ENCODE results near the gene TM9SF1. TPM values are rescaled to one million over a fixed set of nuclear protein-coding genes. Genes with fewer than 3 reads are reported as not detected.

Gene TM9SF1
- total and polyA plus RNA-seq, 2 of the 13 experiments (the other 11 are each of a cell fraction or from before 2014, with no cell fraction given): 83.2 to 110 TPM

GRCh38 chr14:24241829-24242443, 46.7 kb upstream of the TM9SF1 start (continued):
- TF ChIP-seq, protein P1, sequence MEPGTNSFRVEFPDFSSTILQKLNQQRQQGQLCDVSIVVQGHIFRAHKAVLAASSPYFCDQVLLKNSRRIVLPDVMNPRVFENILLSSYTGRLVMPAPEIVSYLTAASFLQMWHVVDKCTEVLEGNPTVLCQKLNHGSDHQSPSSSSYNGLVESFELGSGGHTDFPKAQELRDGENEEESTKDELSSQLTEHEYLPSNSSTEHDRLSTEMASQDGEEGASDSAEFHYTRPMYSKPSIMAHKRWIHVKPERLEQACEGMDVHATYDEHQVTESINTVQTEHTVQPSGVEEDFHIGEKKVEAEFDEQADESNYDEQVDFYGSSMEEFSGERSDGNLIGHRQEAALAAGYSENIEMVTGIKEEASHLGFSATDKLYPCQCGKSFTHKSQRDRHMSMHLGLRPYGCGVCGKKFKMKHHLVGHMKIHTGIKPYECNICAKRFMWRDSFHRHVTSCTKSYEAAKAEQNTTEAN (CRISPR knock-in tag; conservative IDR thresholded peaks at IDR 0.05): no peak
- TF ChIP-seq STAG1 (CRISPR knock-in tag; IDR thresholded peaks at IDR 0.05) (no peak), ZNF83 (CRISPR knock-in tag; IDR thresholded peaks at IDR 0.05; ENCODE audit: borderline replicate concordance) (peak; percentile 52), ARHGAP35 (CRISPR knock-in tag; IDR thresholded peaks at IDR 0.05; ENCODE audit: borderline replicate concordance) (no peak; the same call in 1 of the 2 replicates), ATAD3A (CRISPR knock-in tag; IDR thresholded peaks at IDR 0.05) (no peak), ELF4 (CRISPR knock-in tag; IDR thresholded peaks at IDR 0.05; ENCODE audit: borderline replicate concordance) (no peak), ZNF232 (CRISPR knock-in tag; IDR thresholded peaks at IDR 0.05; ENCODE audit: borderline replicate concordance) (no peak), ZSCAN12 (CRISPR knock-in tag; IDR thresholded peaks at IDR 0.05) (no peak), ZSCAN5A (CRISPR knock-in tag; IDR thresholded peaks at IDR 0.05; ENCODE audit: borderline replicate concordance) (no peak; the same call in 1 of the 2 replicates), CSRNP1 (CRISPR knock-in tag; IDR thresholded peaks at IDR 0.05) (no peak; the same call in 1 of the 2 replicates), ZSCAN31 (CRISPR knock-in tag; IDR thresholded peaks at IDR 0.05; ENCODE audit: low read depth) (no peak; the same call in 1 of the 2 replicates), SIN3A (IDR thresholded peaks at IDR 0.05; ENCODE audit: borderline replicate concordance, low read depth, low read length) (no peak; the same call in 1 of the 2 replicates), ZSCAN21 (CRISPR knock-in tag; IDR thresholded peaks at IDR 0.05; ENCODE audit: borderline replicate concordance) (no peak), ZNF800 (CRISPR knock-in tag; IDR thresholded peaks at IDR 0.05) (no peak), MTF2 (CRISPR knock-in tag; IDR thresholded peaks at IDR 0.05; ENCODE audit: borderline replicate concordance) (no peak)
- TF ChIP-seq, protein P2, sequence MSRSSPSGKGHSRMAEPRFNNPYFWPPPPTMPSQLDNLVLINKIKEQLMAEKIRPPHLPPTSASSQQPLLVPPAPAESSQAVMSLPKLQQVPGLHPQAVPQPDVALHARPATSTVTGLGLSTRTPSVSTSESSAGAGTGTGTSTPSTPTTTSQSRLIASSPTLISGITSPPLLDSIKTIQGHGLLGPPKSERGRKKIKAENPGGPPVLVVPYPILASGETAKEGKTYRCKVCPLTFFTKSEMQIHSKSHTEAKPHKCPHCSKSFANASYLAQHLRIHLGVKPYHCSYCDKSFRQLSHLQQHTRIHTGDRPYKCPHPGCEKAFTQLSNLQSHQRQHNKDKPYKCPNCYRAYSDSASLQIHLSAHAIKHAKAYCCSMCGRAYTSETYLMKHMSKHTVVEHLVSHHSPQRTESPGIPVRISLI (CRISPR knock-in tag; IDR thresholded peaks at IDR 0.05; ENCODE audit: borderline replicate concordance): no peak
- TF ChIP-seq, protein P3, sequence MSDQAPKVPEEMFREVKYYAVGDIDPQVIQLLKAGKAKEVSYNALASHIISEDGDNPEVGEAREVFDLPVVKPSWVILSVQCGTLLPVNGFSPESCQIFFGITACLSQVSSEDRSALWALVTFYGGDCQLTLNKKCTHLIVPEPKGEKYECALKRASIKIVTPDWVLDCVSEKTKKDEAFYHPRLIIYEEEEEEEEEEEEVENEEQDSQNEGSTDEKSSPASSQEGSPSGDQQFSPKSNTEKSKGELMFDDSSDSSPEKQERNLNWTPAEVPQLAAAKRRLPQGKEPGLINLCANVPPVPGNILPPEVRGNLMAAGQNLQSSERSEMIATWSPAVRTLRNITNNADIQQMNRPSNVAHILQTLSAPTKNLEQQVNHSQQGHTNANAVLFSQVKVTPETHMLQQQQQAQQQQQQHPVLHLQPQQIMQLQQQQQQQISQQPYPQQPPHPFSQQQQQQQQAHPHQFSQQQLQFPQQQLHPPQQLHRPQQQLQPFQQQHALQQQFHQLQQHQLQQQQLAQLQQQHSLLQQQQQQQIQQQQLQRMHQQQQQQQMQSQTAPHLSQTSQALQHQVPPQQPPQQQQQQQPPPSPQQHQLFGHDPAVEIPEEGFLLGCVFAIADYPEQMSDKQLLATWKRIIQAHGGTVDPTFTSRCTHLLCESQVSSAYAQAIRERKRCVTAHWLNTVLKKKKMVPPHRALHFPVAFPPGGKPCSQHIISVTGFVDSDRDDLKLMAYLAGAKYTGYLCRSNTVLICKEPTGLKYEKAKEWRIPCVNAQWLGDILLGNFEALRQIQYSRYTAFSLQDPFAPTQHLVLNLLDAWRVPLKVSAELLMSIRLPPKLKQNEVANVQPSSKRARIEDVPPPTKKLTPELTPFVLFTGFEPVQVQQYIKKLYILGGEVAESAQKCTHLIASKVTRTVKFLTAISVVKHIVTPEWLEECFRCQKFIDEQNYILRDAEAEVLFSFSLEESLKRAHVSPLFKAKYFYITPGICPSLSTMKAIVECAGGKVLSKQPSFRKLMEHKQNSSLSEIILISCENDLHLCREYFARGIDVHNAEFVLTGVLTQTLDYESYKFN (CRISPR knock-in tag; conservative IDR thresholded peaks at IDR 0.05): no peak
